GM19324 (cell line): ENCODE data around the gene FANCI.

Experiments
- ATAC-seq: cut with Tn5 transposase; IDR thresholded peaks from one replicate; pipeline ENCODE4 v1.9.1; 2021; ENCODE audit warnings: mild to moderate bottlenecking, moderate library complexity; ENCODE audit not compliant: unreplicated experiment, low FRiP score

FANCI gene

GRCh38 chr15:89358755-89359439, 115.1 kb downstream of the FANCI start:
- peak; percentile 90 for ATAC-seq

- ATAC-seq: no peak
Observed at GRCh38 chr15:89359471-89360293, 115.9 kb downstream of the FANCI start.

- no peak for ATAC-seq
Observed at GRCh38 chr15:89360294-89360971, 116.7 kb downstream of the FANCI start.

DNA sequence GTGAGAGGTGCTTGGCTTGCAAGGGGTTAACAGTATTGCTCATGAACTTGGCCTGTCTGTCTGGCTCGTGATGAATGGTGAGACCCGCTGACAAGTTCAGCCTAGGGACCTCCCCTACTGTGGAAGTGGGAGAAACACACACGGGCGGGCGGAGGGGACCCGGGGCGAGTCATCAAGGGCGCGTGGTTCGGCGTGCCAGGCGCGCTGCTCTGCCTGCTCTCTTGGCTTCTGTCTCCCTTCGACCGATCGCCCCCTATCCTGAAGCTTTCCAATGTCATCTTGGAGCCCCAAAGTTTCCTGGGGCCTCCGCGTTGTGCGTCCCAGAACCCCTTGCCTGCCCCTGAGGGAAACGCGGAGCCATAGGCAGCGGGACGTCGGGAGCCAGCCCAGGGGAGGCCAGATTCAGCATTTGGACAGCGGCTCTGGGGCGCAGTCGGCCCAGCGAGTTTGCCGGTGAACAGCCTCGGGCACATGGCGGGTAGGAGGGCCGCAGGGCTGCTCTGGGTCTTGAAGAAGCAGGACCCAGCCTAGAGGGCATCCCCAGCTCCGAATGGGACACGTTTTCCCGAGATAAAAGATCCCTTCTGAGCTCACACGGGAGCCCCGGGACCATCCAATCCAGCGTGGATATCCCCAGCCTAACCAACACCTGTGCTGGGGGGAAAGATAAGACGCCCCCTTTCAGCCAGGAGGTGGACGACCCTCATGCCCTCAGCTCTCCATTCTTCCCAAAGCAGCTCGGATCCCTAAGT, 117.8 kb downstream of the FANCI start:
- ATAC-seq: no peak

DNA sequence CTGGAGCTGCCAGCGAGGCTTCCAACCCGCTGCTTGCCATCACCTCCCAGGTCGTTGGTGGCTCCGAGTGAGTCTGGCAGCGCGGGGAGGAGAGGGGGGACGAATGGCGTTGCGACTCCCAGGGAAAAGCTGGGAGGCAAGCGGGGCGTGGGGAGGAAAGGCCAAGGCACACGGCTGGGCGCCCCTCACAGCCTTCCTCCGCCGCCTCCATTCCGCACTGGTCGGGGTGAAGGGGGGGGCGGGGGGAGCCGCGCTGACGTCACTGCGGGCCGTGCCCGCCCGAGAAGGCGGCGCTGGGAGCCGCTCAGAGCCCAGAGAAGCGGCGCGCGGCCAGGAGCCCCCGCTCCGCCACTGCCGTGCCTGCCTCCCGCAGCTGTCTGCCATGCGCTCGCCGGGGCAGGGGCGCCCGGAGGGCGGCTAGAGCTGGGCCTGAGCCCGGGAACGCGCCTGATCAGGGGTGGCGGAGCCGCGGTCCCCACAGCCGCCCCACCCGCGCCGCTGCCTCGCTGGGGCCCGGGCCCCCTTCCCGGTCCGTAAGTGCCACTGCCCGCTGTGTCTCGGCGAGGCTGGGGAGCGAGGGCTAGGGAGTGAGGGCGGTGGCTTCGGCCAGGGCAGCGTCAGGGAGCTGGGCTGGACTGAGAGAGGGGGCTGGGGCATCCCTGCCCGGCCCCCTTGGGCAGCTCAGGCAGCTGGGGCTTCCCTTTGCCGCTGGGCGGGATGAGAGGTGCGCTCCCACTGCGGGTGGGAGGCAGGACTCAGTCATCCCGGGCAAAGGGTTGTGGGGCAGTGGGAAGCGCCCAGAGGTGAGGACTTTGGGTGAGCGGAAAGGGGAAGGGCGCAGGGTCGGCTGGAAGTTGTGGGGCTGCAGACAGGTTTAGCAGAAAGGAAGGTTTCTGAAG, 118.7 kb downstream of the FANCI start:
- ATAC-seq: no peak

DNA sequence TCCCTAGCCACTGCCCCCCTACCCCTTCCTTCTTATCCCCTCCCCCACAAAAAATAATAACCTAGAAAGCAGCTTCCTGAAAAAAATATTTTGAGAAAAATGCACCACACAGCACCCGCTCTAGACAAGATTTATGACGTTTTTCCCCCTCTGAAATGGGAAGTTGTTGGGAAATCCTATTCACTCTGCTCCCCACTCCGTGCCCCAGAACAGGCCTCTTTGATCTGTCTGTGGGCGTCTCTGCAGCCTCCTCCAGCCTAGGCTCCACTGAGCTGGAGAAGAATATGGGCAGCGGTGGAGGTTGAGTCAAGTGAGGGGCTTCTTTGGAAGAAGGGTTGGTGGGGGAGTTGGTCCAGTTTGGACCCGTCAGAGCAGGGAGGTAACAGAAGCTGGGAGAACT, 119.4 kb downstream of the FANCI start:
- ATAC-seq: no peak

DNA sequence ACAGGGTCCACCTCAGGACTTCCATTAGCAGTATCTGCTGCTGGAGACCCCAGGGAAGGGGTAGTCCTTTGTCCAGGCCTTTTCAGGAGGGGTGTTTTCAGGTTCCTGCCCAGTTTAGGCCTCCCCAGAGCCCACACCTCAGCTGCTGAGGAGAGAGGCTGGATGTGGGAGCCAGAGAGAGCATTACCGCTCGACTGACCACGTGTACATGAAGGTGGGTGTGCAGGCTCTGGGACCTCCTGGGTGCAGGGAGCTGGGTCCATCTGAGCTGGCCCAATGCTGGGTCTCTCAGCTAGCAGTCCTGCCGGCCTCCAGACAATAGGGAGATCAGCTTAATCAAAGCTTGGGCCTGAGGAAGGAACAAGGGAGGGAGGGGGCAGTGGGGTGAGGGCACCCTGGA, 120.0 kb downstream of the FANCI start:
- ATAC-seq: no peak

DNA sequence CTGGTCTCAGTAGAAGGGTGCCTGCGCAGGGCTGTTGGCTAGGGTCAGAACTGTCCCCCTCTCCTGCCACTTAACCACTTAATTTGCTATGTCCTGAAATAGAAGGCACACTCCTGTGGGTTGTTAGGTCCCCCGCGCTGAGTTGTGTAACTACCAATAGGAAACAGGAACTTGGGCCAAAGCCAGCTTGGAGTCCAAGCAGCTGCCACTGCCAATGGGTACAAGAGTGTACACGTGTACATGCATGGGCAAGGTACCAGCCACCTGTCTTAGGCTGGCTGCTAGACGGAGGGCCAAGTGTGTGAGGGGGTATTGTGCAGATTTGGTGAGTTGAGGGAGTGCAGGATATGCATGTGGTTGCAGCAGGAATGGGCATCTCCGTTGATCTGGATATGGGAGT, 120.6 kb downstream of the FANCI start:
- ATAC-seq: no peak

- ATAC-seq: no peak
Observed at GRCh38 chr15:89364741-89365450, 121.1 kb downstream of the FANCI start.

DNA sequence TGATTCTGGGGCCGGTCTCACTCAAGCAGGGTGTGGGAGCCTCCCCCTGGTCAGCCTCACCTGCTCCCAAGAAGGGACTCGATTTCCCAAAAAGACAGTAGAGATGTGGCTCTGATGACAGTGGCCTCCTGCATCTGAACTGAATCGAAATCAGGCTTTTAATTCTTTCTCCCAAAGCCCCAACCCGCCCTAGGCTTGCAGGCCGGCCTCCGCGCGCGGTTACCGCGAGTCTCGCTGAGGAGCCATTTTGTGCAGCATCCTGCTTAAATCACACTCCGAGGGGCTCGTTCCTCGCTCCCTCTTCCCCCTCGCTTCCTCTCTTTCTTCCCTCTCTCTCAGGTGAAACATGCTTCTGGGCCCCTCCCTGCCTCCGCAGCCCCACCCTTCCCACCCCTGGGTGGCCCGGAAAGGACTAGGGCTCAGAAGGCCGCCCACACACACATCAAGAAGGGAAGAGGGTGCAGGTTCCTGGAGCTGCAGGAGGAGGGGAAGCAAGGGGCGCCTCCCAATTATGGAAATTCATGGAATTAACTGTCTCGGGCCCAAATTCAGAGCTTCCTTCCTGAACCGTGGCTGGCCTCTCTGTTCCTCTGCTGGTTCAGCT, 121.8 kb downstream of the FANCI start:
- ATAC-seq: no peak
